Measurements from ENCODE around the gene TMA7B.

TMA7B gene

DNA sequence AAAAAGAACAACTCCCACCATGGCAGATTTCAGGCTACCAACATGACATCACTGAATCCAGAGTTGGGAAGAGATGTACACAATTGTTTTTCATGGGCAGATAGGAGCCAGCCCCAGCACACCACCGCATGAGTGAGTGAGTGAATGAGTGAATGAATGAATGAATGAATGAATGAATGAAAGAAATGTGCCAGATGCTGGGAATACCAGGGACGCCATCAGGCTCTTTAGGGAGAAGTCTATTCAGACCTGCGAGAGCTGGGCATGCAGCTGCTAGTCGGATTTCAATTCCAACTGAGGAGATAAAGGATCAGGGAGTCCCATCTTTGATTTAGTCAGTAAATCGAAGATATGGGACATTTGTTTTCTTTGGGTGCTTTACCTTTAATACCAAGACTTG lies 19.3 kb downstream of the TMA7B start:
- Histone ChIP-seq H3K4me1 (ENCODE audit: control insufficient read depth, insufficient read depth, low read length, poor library complexity, severe bottlenecking) (peaks cover 4% of the 10 kb centered on the region), H3K9me3 (ENCODE audit: control insufficient read depth, low read length) (no peaks in the 10 kb centered on the region), H3K27ac (ENCODE audit: insufficient read depth, low read length, poor library complexity, severe bottlenecking) (no peak overlapping the region), H3K27me3 (replicated peaks; ENCODE audit: control insufficient read depth, insufficient read depth, low read length, poor library complexity, severe bottlenecking) (no peaks in the 10 kb centered on the region), H3K4me3 (ENCODE audit: insufficient read depth, low read depth, low read length, poor library complexity, severe bottlenecking) (no peak overlapping the region), H3K36me3 (ENCODE audit: control insufficient read depth, insufficient read depth, low read length) (no peaks in the 10 kb centered on the region)
- DNase-seq, result no peak

- no peak overlapping the region for H3K27ac ChIP-seq (ENCODE audit: insufficient read depth, low read length, poor library complexity, severe bottlenecking)
- H3K4me3 ChIP-seq (ENCODE audit: insufficient read depth, low read depth, low read length, poor library complexity, severe bottlenecking), result no peak overlapping the region
- H3K27me3 ChIP-seq (replicated peaks; ENCODE audit: control insufficient read depth, insufficient read depth, low read length, poor library complexity, severe bottlenecking), result no peaks in the 10 kb centered on the region
- no peak for DNase-seq
- H3K36me3 ChIP-seq (ENCODE audit: control insufficient read depth, insufficient read depth, low read length), result no peaks in the 10 kb centered on the region
- peaks cover 4% of the 10 kb centered on the region for H3K4me1 ChIP-seq (ENCODE audit: control insufficient read depth, insufficient read depth, low read length, poor library complexity, severe bottlenecking)
- no peaks in the 10 kb centered on the region for H3K9me3 ChIP-seq (ENCODE audit: control insufficient read depth, low read length)
These were observed 20.4 kb downstream of the TMA7B start for GRCh38 chr22:39980596-39980995.

GRCh38 chr22:39983346-39983745 lies 23.1 kb downstream of the TMA7B start:
- no peak overlapping the region for H3K27ac ChIP-seq (ENCODE audit: insufficient read depth, low read length, poor library complexity, severe bottlenecking)
- H3K4me1 ChIP-seq (ENCODE audit: control insufficient read depth, insufficient read depth, low read length, poor library complexity, severe bottlenecking), result peaks cover 4% of the 10 kb centered on the region
- no peak for DNase-seq
- H3K36me3 ChIP-seq (ENCODE audit: control insufficient read depth, insufficient read depth, low read length), result no peaks in the 10 kb centered on the region
- H3K27me3 ChIP-seq (replicated peaks; ENCODE audit: control insufficient read depth, insufficient read depth, low read length, poor library complexity, severe bottlenecking), result no peaks in the 10 kb centered on the region
- H3K9me3 ChIP-seq (ENCODE audit: control insufficient read depth, low read length), result no peaks in the 10 kb centered on the region
- no peak overlapping the region for H3K4me3 ChIP-seq (ENCODE audit: insufficient read depth, low read depth, low read length, poor library complexity, severe bottlenecking)

DNA sequence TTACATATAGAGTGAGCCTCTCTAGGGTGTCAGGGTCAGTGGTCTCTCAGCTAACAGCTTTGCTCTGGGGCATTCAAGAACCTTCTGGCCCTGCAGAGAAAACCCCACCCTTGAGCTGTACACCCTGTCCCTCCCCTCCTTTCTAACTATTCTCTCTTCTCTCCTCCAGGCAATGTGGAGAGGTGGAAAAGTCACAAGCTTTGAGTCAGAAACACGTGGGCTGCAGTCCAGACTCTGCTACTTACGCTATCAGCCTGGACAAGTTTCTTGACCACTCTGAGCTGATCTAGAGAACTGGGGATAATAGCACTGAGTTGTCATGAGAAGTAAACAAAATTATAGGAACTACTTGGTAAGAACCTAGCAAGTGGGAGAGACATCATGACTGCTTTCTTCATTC lies 23.8 kb downstream of the TMA7B start:
- H3K4me3 ChIP-seq (ENCODE audit: insufficient read depth, low read depth, low read length, poor library complexity, severe bottlenecking), result no peak overlapping the region
- no peak overlapping the region for H3K27ac ChIP-seq (ENCODE audit: insufficient read depth, low read length, poor library complexity, severe bottlenecking)
- H3K36me3 ChIP-seq (ENCODE audit: control insufficient read depth, insufficient read depth, low read length), result no peaks in the 10 kb centered on the region
- H3K27me3 ChIP-seq (replicated peaks; ENCODE audit: control insufficient read depth, insufficient read depth, low read length, poor library complexity, severe bottlenecking), result no peaks in the 10 kb centered on the region
- peaks cover 4% of the 10 kb centered on the region for H3K4me1 ChIP-seq (ENCODE audit: control insufficient read depth, insufficient read depth, low read length, poor library complexity, severe bottlenecking)
- H3K9me3 ChIP-seq (ENCODE audit: control insufficient read depth, low read length), result no peaks in the 10 kb centered on the region
- DNase-seq, result no peak

DNA sequence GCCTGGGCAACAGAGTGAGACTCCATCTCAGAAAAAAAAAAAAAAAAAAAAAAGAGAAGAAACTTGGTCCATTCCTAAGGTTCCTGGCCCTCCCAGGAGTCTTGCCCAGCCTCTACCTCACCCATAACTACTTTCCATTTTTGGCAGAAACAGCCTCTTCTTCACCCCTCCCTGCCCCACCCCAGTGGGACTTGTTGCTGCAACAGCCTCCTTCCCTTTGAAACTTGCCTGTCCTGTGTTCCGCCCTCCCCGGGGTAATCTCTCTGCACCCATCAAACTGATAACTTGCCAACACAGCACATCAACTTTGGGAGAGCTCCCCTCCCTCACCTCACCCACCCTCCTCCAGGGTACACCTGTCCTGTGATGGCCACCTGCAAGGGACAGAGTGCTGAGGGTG lies 24.5 kb downstream of the TMA7B start:
- no peak overlapping the region for H3K27ac ChIP-seq (ENCODE audit: insufficient read depth, low read length, poor library complexity, severe bottlenecking)
- no peak overlapping the region for H3K4me3 ChIP-seq (ENCODE audit: insufficient read depth, low read depth, low read length, poor library complexity, severe bottlenecking)
- H3K36me3 ChIP-seq (ENCODE audit: control insufficient read depth, insufficient read depth, low read length), result no peaks in the 10 kb centered on the region
- H3K27me3 ChIP-seq (replicated peaks; ENCODE audit: control insufficient read depth, insufficient read depth, low read length, poor library complexity, severe bottlenecking), result no peaks in the 10 kb centered on the region
- H3K9me3 ChIP-seq (ENCODE audit: control insufficient read depth, low read length), result no peaks in the 10 kb centered on the region
- no peak for DNase-seq
- peaks cover 4% of the 10 kb centered on the region for H3K4me1 ChIP-seq (ENCODE audit: control insufficient read depth, insufficient read depth, low read length, poor library complexity, severe bottlenecking)

GRCh38 chr22:39985383-39986035 lies 25.3 kb downstream of the TMA7B start:
- Histone ChIP-seq H3K27me3 (replicated peaks; ENCODE audit: control insufficient read depth, insufficient read depth, low read length, poor library complexity, severe bottlenecking) (no peaks in the 10 kb centered on the region), H3K27ac (ENCODE audit: insufficient read depth, low read length, poor library complexity, severe bottlenecking) (no peak overlapping the region), H3K9me3 (ENCODE audit: control insufficient read depth, low read length) (no peaks in the 10 kb centered on the region), H3K4me3 (ENCODE audit: insufficient read depth, low read depth, low read length, poor library complexity, severe bottlenecking) (no peak overlapping the region), H3K4me1 (ENCODE audit: control insufficient read depth, insufficient read depth, low read length, poor library complexity, severe bottlenecking) (peaks cover 4% of the 10 kb centered on the region), H3K36me3 (ENCODE audit: control insufficient read depth, insufficient read depth, low read length) (no peaks in the 10 kb centered on the region)
- no peak for DNase-seq

GRCh38 chr22:39988386-39989114 lies 28.4 kb downstream of the TMA7B start:
- H3K27me3 ChIP-seq (replicated peaks; ENCODE audit: control insufficient read depth, insufficient read depth, low read length, poor library complexity, severe bottlenecking), result no peaks in the 10 kb centered on the region
- no peaks in the 10 kb centered on the region for H3K4me1 ChIP-seq (ENCODE audit: control insufficient read depth, insufficient read depth, low read length, poor library complexity, severe bottlenecking)
- H3K36me3 ChIP-seq (ENCODE audit: control insufficient read depth, insufficient read depth, low read length), result no peaks in the 10 kb centered on the region
- no peak for DNase-seq
- H3K27ac ChIP-seq (ENCODE audit: insufficient read depth, low read length, poor library complexity, severe bottlenecking), result no peak overlapping the region
- no peak overlapping the region for H3K4me3 ChIP-seq (ENCODE audit: insufficient read depth, low read depth, low read length, poor library complexity, severe bottlenecking)
- no peaks in the 10 kb centered on the region for H3K9me3 ChIP-seq (ENCODE audit: control insufficient read depth, low read length)

- Histone ChIP-seq H3K4me3 (ENCODE audit: insufficient read depth, low read depth, low read length, poor library complexity, severe bottlenecking) (no peak overlapping the region), H3K27me3 (replicated peaks; ENCODE audit: control insufficient read depth, insufficient read depth, low read length, poor library complexity, severe bottlenecking) (no peaks in the 10 kb centered on the region), H3K4me1 (ENCODE audit: control insufficient read depth, insufficient read depth, low read length, poor library complexity, severe bottlenecking) (peaks cover 5% of the 10 kb centered on the region), H3K9me3 (ENCODE audit: control insufficient read depth, low read length) (no peaks in the 10 kb centered on the region), H3K36me3 (ENCODE audit: control insufficient read depth, insufficient read depth, low read length) (no peaks in the 10 kb centered on the region), H3K27ac (ENCODE audit: insufficient read depth, low read length, poor library complexity, severe bottlenecking) (no peak overlapping the region)
- no peak for DNase-seq
These were observed 29.4 kb downstream of the TMA7B start for GRCh38 chr22:39989633-39990032.

GRCh38 chr22:39990686-39991085 lies 30.5 kb downstream of the TMA7B start:
- Histone ChIP-seq H3K36me3 (ENCODE audit: control insufficient read depth, insufficient read depth, low read length) (no peaks in the 10 kb centered on the region), H3K4me3 (ENCODE audit: insufficient read depth, low read depth, low read length, poor library complexity, severe bottlenecking) (no peak overlapping the region), H3K9me3 (ENCODE audit: control insufficient read depth, low read length) (no peaks in the 10 kb centered on the region), H3K27me3 (replicated peaks; ENCODE audit: control insufficient read depth, insufficient read depth, low read length, poor library complexity, severe bottlenecking) (peaks cover 6% of the 10 kb centered on the region), H3K27ac (ENCODE audit: insufficient read depth, low read length, poor library complexity, severe bottlenecking) (no peak overlapping the region), H3K4me1 (ENCODE audit: control insufficient read depth, insufficient read depth, low read length, poor library complexity, severe bottlenecking) (peaks cover 12% of the 10 kb centered on the region)
- DNase-seq, result no peak

GRCh38 chr22:39991159-39991860 lies 31.1 kb downstream of the TMA7B start:
- peaks cover 12% of the 10 kb centered on the region for H3K4me1 ChIP-seq (ENCODE audit: control insufficient read depth, insufficient read depth, low read length, poor library complexity, severe bottlenecking)
- H3K27me3 ChIP-seq (replicated peaks; ENCODE audit: control insufficient read depth, insufficient read depth, low read length, poor library complexity, severe bottlenecking), result peaks cover 10% of the 10 kb centered on the region
- no peak overlapping the region for H3K27ac ChIP-seq (ENCODE audit: insufficient read depth, low read length, poor library complexity, severe bottlenecking)
- no peaks in the 10 kb centered on the region for H3K9me3 ChIP-seq (ENCODE audit: control insufficient read depth, low read length)
- DNase-seq, result no peak
- H3K36me3 ChIP-seq (ENCODE audit: control insufficient read depth, insufficient read depth, low read length), result no peaks in the 10 kb centered on the region
- H3K4me3 ChIP-seq (ENCODE audit: insufficient read depth, low read depth, low read length, poor library complexity, severe bottlenecking), result no peak overlapping the region
